Stimulated activated naive B cell treated with anti-CD40 and anti-IgM and Interleukin-4, amounts not matched to agents 10 μg/mL and 1 μg/mL and 100 μg/mL, for 72 hours (primary cell): ENCODE measurements around the gene RND3.

Experiments
- ATAC-seq, 2 donors: fragments of 150-1000 bp; cut with Tn5 transposase; replicated peaks; 2 replicates each; pipeline ENCODE4 v1.10.0; 2021; ENCODE audit warnings: moderate library complexity in 1 of 2
- DNase-seq: peaks from one replicate; pipeline ENCODE4 v3.0.0; 2021
- H3K27ac Mint-ChIP-seq: one replicate; pipeline ENCODE4 v1.8.0; 2022; ENCODE audit warnings: mild to moderate bottlenecking, mixed read lengths
- H3K27me3 Mint-ChIP-seq, 2 donors: one replicate each; pipeline ENCODE4 v1.8.0; 2022; ENCODE audit warnings: mixed read lengths in 2 of 2
- H3K36me3 Mint-ChIP-seq, 2 donors: one replicate each; pipeline ENCODE4 v1.8.0; 2022; ENCODE audit warnings: mixed read lengths in 2 of 2, mild to moderate bottlenecking in 1 of 2
- H3K4me1 Mint-ChIP-seq, 2 donors: one replicate each; pipeline ENCODE4 v1.8.0; 2022; ENCODE audit warnings: mixed read lengths in 2 of 2, mild to moderate bottlenecking in 1 of 2
- H3K4me3 Mint-ChIP-seq, 2 donors: one replicate each; pipeline ENCODE4 v1.8.0; 2022; ENCODE audit warnings: mild to moderate bottlenecking in 2 of 2, mixed read lengths in 2 of 2, moderate library complexity in 1 of 2
- H3K9me3 Mint-ChIP-seq, 2 donors: one replicate each; pipeline ENCODE4 v1.8.0; 2022; ENCODE audit warnings: mixed read lengths in 2 of 2, mild to moderate bottlenecking in 1 of 2

Gene RND3

DNA sequence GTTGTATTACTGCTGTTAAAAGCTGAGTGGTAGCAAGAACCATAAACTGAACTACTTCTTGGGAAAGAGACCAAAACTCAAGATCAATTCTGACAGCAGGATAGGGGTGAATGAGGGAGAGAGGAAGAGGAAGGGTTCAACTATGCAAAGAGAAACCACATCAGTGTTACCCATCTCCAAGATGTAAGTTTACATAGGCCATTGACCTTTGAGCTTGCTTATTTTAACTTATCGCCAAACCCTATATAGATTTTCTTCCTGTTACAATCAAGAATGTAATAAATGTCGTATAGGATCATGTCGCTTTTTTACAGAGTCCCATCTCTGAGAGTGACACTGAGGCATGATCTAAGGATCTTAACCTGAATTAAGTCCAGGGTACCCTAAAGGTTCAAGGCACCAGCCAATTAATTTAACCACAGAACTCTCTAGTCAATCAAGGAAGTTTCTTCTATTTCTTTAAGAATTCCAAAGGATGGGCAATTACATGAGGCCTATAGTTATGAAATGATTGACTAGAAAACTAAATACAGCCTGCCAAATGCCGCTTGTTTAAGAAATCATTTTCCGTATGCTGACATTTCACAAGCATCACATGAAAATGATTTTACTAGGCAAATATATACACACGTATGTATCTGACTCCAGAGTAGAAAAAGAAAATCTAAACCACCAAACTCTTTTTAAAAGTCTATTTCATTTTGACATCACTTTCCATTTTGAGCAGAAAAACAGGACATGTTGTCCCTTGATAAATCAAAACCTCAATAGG lies 11.8 kb downstream of the RND3 start:
- H3K4me1 Mint-ChIP-seq: no peaks in the 10 kb centered on the region
- no peak for DNase-seq
- no peaks in the 10 kb centered on the region for H3K27me3 Mint-ChIP-seq
- no peak overlapping the region for H3K4me3 Mint-ChIP-seq
- peaks cover 0 to 1% of the 10 kb centered on the region in 2 donors for H3K9me3 Mint-ChIP-seq
- ATAC-seq: no peak
- H3K36me3 Mint-ChIP-seq: no peaks in the 10 kb centered on the region
- H3K27ac Mint-ChIP-seq: no peak overlapping the region

DNA sequence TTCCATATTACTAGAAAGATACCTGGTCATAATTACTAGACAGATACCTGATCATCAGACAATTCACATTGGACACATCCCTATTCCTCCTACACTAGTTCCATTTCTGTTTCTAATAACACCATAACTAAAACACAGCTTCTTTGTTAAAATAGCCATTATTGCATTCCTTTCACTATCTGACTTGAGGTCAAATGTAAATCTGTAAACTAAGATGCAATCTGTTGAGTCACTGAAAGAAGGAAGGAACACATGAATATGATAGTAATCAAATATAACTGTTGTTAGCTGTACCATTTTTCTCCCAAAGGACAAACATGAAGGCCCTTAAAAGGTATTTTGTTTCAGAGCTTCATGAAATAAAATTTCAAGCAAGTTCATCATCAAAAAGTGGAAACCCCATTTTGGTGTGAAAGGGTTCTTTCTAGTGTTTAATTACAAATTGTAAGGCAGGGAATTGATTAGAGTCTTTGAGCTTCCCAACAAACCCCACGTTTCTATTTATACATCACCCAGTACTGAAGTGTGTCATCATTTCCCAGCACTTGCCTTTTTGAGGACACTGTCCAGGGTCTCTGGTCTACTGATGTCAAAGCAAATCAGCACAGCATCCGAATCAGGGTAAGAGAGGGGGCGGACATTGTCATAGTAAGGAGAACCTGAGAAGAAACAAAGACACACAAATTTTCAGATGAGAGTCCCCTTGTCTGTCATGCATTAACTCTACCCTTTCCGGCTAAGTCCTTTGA lies 13.0 kb downstream of the RND3 start:
- Mint-ChIP-seq H3K27me3 (no peaks in the 10 kb centered on the region), H3K9me3 (peaks cover 0 to 5% of the 10 kb centered on the region in 2 donors), H3K4me3 (no peak overlapping the region), H3K27ac (no peak overlapping the region), H3K4me1 (no peaks in the 10 kb centered on the region), H3K36me3 (no peaks in the 10 kb centered on the region)
- ATAC-seq: no peak
- DNase-seq: no peak

- no peaks in the 10 kb centered on the region for H3K27me3 Mint-ChIP-seq
- no peaks in the 10 kb centered on the region for H3K36me3 Mint-ChIP-seq
- H3K9me3 Mint-ChIP-seq: peaks cover 0 to 5% of the 10 kb centered on the region in 2 donors
- H3K4me3 Mint-ChIP-seq: no peak overlapping the region
- H3K27ac Mint-ChIP-seq: no peak overlapping the region
- no peaks in the 10 kb centered on the region for H3K4me1 Mint-ChIP-seq
- ATAC-seq: no peak
- DNase-seq: no peak
These were observed 13.7 kb downstream of the RND3 start for GRCh38 chr2:150473767-150474166.

GRCh38 chr2:150472511-150472899 lies 15.0 kb downstream of the RND3 start:
- Mint-ChIP-seq H3K9me3 (peaks cover 0 to 3% of the 10 kb centered on the region in 2 donors), H3K4me3 (no peak overlapping the region), H3K36me3 (no peaks in the 10 kb centered on the region), H3K27ac (no peak overlapping the region), H3K4me1 (no peaks in the 10 kb centered on the region), H3K27me3 (no peaks in the 10 kb centered on the region)
- peak in 1 of 2 donors; percentile 34 for ATAC-seq
- DNase-seq: no peak

GRCh38 chr2:150471813-150472510 lies 15.5 kb downstream of the RND3 start:
- no peaks in the 10 kb centered on the region for H3K27me3 Mint-ChIP-seq
- H3K4me1 Mint-ChIP-seq: no peaks in the 10 kb centered on the region
- no peak for ATAC-seq
- H3K9me3 Mint-ChIP-seq: peaks cover 0 to 3% of the 10 kb centered on the region in 2 donors
- H3K4me3 Mint-ChIP-seq: no peak overlapping the region
- H3K27ac Mint-ChIP-seq: no peak overlapping the region
- no peak for DNase-seq
- H3K36me3 Mint-ChIP-seq: no peaks in the 10 kb centered on the region

GRCh38 chr2:150470435-150470834 lies 17.0 kb downstream of the RND3 start:
- no peak overlapping the region for H3K4me3 Mint-ChIP-seq
- no peaks in the 10 kb centered on the region for H3K27me3 Mint-ChIP-seq
- peaks cover 0 to 3% of the 10 kb centered on the region in 2 donors for H3K9me3 Mint-ChIP-seq
- no peak overlapping the region for H3K27ac Mint-ChIP-seq
- no peaks in the 10 kb centered on the region for H3K4me1 Mint-ChIP-seq
- no peak for DNase-seq
- H3K36me3 Mint-ChIP-seq: no peaks in the 10 kb centered on the region
- ATAC-seq: no peak

- ATAC-seq (no peak), DNase-seq (no peak)
- Mint-ChIP-seq H3K4me1 (no peaks in the 10 kb centered on the region), H3K27me3 (no peaks in the 10 kb centered on the region), H3K4me3 (no peak overlapping the region), H3K9me3 (peaks cover 0 to 3% of the 10 kb centered on the region in 2 donors), H3K36me3 (no peaks in the 10 kb centered on the region), H3K27ac (no peak overlapping the region)
These were observed 17.7 kb downstream of the RND3 start for GRCh38 chr2:150469706-150470274.

- ATAC-seq: no peak
- Mint-ChIP-seq H3K4me3 (no peak overlapping the region), H3K4me1 (no peaks in the 10 kb centered on the region), H3K27me3 (no peaks in the 10 kb centered on the region), H3K27ac (no peak overlapping the region), H3K36me3 (no peaks in the 10 kb centered on the region), H3K9me3 (peaks cover 0 to 3% of the 10 kb centered on the region in 2 donors)
- DNase-seq: no peak
These were observed 19.0 kb downstream of the RND3 start for GRCh38 chr2:150468350-150468960.

DNA sequence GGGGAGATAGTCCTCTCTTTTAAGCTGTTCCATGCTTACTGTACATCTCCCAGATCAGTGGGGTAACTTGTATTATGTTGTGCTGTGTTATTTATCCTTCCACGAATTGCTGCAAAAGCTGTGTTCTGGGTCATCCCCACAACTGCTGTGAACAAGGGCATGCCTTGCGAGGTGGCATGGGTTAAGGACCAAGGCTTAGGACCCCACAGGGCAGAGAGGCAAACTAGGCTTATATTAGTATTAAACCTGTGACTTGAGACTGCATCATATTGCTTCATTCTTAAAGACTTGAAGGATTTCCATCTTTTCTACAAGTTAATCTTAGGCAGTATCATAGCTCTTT lies 19.9 kb downstream of the RND3 start:
- H3K27me3 Mint-ChIP-seq: no peaks in the 10 kb centered on the region
- H3K27ac Mint-ChIP-seq: no peak overlapping the region
- peaks cover 0 to 3% of the 10 kb centered on the region in 2 donors for H3K9me3 Mint-ChIP-seq
- H3K36me3 Mint-ChIP-seq: no peaks in the 10 kb centered on the region
- DNase-seq: no peak
- no peak for ATAC-seq
- no peaks in the 10 kb centered on the region for H3K4me1 Mint-ChIP-seq
- H3K4me3 Mint-ChIP-seq: no peak overlapping the region

DNA sequence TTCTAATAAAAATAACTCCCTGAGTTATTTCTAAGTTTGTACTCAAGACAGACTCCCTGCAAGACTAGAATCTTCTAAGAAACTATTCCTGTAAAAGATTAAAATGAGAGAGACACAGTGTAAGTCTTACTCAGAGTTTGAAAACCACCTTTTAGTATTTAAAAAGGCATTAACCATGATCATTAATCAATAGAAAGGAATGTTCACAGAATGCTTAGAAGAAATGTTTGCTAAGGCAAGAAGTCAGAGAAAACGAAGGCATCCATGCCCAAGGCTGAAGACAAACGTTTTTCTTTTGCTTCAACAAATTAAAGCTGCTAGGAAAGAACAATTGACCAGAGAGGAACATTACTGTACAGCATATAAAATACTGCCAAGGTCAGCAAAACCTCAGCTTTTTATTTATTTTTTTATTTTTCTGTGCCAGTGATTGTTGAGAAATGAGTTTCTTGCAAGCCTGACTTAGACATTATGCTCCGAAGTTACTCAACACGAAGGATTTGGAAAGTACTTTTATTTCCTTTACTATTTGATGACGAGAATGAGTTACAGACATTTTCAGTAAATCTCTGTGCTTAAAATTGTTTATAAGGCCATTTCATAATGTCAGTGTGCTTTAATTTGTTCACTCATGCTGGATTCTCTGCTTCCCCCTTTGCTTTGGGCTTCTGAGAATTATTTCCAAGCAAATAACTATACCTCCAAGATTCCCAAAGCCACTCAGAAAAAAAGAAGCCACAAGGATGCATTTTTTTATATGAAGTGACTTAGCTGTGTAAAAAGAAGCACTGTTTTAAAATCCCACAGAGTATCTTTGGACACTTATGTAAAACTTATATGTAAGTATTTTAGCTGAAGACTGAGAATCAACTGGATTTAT lies 20.5 kb downstream of the RND3 start:
- Mint-ChIP-seq H3K4me3 (no peak overlapping the region), H3K4me1 (no peaks in the 10 kb centered on the region), H3K9me3 (peaks cover 0 to 3% of the 10 kb centered on the region in 2 donors), H3K36me3 (no peaks in the 10 kb centered on the region), H3K27ac (no peak overlapping the region), H3K27me3 (no peaks in the 10 kb centered on the region)
- no peak for ATAC-seq
- DNase-seq: no peak

- H3K4me3 Mint-ChIP-seq: no peak overlapping the region
- H3K4me1 Mint-ChIP-seq: no peaks in the 10 kb centered on the region
- H3K27me3 Mint-ChIP-seq: no peaks in the 10 kb centered on the region
These were observed 21.5 kb downstream of the RND3 start for GRCh38 chr2:150465703-150466569.

GRCh38 chr2:150464986-150465385 lies 22.5 kb downstream of the RND3 start:
- H3K36me3 Mint-ChIP-seq: no peaks in the 10 kb centered on the region
- H3K27ac Mint-ChIP-seq: no peak overlapping the region
- ATAC-seq (no peak), DNase-seq (no peak)
- peaks cover 0 to 2% of the 10 kb centered on the region in 2 donors for H3K9me3 Mint-ChIP-seq
- H3K4me3 Mint-ChIP-seq: no peak overlapping the region
- no peaks in the 10 kb centered on the region for H3K27me3 Mint-ChIP-seq
- H3K4me1 Mint-ChIP-seq: no peaks in the 10 kb centered on the region

More at GRCh38 chr2:150465703-150466569, 21.5 kb downstream of the RND3 start:
- H3K27ac Mint-ChIP-seq: no peak overlapping the region
- no peaks in the 10 kb centered on the region for H3K36me3 Mint-ChIP-seq
- peaks cover 0 to 3% of the 10 kb centered on the region in 2 donors for H3K9me3 Mint-ChIP-seq
- no peak for DNase-seq
- no peak for ATAC-seq

DNA sequence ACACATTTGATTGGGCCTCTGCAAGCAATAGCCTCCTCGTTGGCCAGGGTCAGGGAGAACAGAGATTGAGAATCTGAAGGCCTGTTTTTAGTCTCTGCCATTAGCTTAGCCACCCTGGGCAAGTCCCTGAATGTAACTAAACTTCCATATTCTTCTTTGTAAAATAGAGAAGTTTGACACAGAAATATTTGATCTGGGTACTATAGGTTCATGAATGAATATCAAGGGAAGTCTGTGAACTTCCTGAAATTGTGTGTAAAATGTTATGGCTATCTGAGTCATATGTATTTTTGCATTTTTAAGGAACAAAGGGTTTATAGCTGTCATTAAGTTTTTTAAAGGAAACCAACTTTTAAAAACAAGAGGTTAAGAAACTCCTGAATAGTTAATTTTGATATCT lies 23.2 kb downstream of the RND3 start:
- Mint-ChIP-seq H3K4me3 (no peak overlapping the region), H3K27ac (no peak overlapping the region), H3K9me3 (no peaks in the 10 kb centered on the region), H3K36me3 (no peaks in the 10 kb centered on the region), H3K4me1 (no peaks in the 10 kb centered on the region), H3K27me3 (no peaks in the 10 kb centered on the region)
- ATAC-seq (no peak), DNase-seq (no peak)
